Karpas-422 (cell line): ENCODE data around the gene GFPT1. TPM values are rescaled to one million over a fixed set of nuclear protein-coding genes. Genes with fewer than 3 reads are reported as not detected.

Source experiments
- DNase-seq: peaks from one replicate; pipeline ENCODE4 v3.0.0-alpha.2; 2015
- H2AFZ ChIP-seq: fragments of 200-600 bp; sonication (generic); 2 replicates; pipeline ENCODE4 v1.6.1; 2014; ENCODE audit warnings: antibody characterized with exemption, low read length, mixed read lengths
- H3K27ac ChIP-seq: fragments of 200-600 bp; sonication (generic); 2 replicates; pipeline ENCODE4 v1.5.1; 2014; ENCODE audit warnings: mild to moderate bottlenecking, low read length, moderate library complexity
- H3K27me3 ChIP-seq: fragments of 200-600 bp; sonication (generic); 2 replicates; pipeline ENCODE4 v1.6.1; 2014; ENCODE audit warnings: low read length, mixed read lengths
- H3K36me3 ChIP-seq: fragments of 200-600 bp; sonication (generic); 2 replicates; pipeline ENCODE4 v1.6.1; 2014; ENCODE audit warnings: low read length, mixed read lengths; ENCODE audit not compliant: insufficient read depth
- H3K4me1 ChIP-seq: fragments of 200-600 bp; sonication (generic); 2 replicates; pipeline ENCODE4 v1.6.1; 2014; ENCODE audit warnings: mild to moderate bottlenecking, low read length, mixed read lengths
- H3K4me2 ChIP-seq: fragments of 200-600 bp; sonication (generic); 2 replicates; pipeline ENCODE4 v1.6.1; 2014; ENCODE audit warnings: low read length, low read depth, mild to moderate bottlenecking; ENCODE audit not compliant: poor library complexity, severe bottlenecking
- H3K4me3 ChIP-seq: fragments of 200-600 bp; sonication (generic); 2 replicates; pipeline ENCODE4 v1.5.1; 2014; ENCODE audit warnings: mild to moderate bottlenecking, antibody characterized with exemption, low read length, mixed read lengths
- H3K79me2 ChIP-seq: fragments of 200-600 bp; sonication (generic); 2 replicates; pipeline ENCODE4 v1.6.1; 2014; ENCODE audit warnings: mild to moderate bottlenecking, low read length, mixed read lengths
- H3K9ac ChIP-seq: fragments of 200-600 bp; sonication (generic); 2 replicates; pipeline ENCODE4 v1.6.0; 2014; ENCODE audit warnings: low read length
- H3K9me2 ChIP-seq: fragments of 200-600 bp; sonication (generic), shearing (Covaris generic); replicated peaks from 2 replicates; pipeline ENCODE4 v1.6.0; 2014; ENCODE audit warnings: mild to moderate bottlenecking, low read length, moderate library complexity; ENCODE audit not compliant: insufficient read depth
- H3K9me3 ChIP-seq: fragments of 300-700, 200-600 bp; sonication (generic); 2 replicates; pipeline ENCODE4 v1.6.1; 2014; ENCODE audit warnings: low read length, mixed read lengths
- H4K20me1 ChIP-seq: fragments of 200-600 bp; sonication (generic); 2 replicates; pipeline ENCODE4 v1.6.1; 2014; ENCODE audit warnings: mild to moderate bottlenecking, antibody characterized with exemption, low read length, low read depth; ENCODE audit not compliant: insufficient read depth
- small RNA-seq: library from RNA; depleted of rRNA; stranded (forward); fragments of <200 nt; gene quantifications from one replicate; pipeline ENCODE3, GENCODE V24; 2014
- total RNA-seq: library from RNA; depleted of rRNA; stranded (reverse); fragments of >200 nt; shearing (Covaris generic); gene quantifications from 2 replicates; pipeline ENCODE4 v1.2.3, GENCODE V29; 2014; ENCODE audit warnings: low replicate concordance; rRNA removed

The GFPT1 gene
- total RNA-seq, 1 experiment from 2014 or later: 24.4 TPM

DNA sequence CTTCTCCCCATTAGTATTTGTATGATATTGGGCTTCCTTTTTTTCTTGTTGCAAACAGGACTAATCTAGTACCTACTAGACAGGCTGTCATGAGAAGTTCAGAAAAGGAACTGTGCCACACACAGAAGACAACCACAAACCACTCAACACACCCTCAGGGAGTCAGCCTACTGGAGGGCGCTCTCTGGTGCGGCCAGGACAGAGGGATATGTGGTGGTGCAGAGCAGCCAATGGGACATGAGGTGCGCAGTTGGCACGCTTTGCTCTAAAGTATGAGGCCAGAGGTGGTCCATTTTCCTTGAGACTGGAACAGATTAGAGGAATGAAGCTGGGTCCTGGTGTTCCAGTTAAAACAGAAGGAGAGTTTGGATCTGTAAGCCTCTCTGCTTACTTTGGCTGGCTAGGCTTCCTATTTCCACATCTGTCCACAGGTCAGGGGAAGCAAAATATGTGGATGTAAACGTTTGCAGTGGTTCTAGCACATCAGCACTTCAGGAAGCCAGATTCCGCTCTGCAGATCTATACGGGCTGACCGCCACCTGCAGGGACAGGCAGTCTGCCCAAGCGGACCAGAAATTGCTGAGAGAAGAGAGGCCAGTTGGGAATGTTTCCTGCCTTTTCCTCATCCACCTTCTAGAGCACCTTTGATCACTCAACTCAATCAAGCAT lies 114.1 kb downstream of the GFPT1 start:
- H3K79me2 ChIP-seq: no peaks in the 10 kb centered on the region
- no peaks in the 10 kb centered on the region for H3K27me3 ChIP-seq
- no peaks in the 10 kb centered on the region for H3K4me1 ChIP-seq
- no peaks in the 10 kb centered on the region for H3K36me3 ChIP-seq
- no peaks in the 10 kb centered on the region for H4K20me1 ChIP-seq
- H3K9me3 ChIP-seq: no peaks in the 10 kb centered on the region
- DNase-seq: no peak
- no peak overlapping the region for H3K4me2 ChIP-seq
- no peaks in the 10 kb centered on the region for H3K9me2 ChIP-seq
- H3K4me3 ChIP-seq: no peak overlapping the region
- no peak overlapping the region for H3K27ac ChIP-seq
- H2AFZ ChIP-seq: no peak overlapping the region
- H3K9ac ChIP-seq: no peak overlapping the region

DNA sequence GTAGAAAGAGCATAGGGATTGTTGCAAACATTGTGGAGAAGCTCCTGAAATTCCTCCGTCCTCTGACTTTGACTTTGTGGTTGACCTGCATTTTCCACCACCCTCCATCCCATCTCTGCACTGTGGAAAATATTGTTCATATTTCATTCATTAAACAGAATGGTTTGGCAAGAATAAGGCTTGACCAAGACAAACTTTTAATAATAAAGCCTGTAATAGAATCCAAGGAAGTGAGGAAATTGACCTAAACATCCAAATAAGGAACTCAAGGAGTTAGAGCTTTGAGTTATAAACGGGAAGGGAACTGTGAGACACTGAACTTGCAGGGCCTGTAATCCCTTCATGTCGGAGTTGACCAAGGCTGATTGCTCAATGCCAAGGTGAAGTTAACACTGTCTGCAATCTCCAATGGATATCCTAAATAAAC lies 115.2 kb downstream of the GFPT1 start:
- Histone ChIP-seq H4K20me1 (no peaks in the 10 kb centered on the region), H3K79me2 (no peaks in the 10 kb centered on the region), H3K4me1 (no peaks in the 10 kb centered on the region), H3K4me3 (no peak overlapping the region), H3K27ac (no peak overlapping the region), H3K9me2 (no peaks in the 10 kb centered on the region), H3K9ac (no peak overlapping the region), H3K4me2 (no peak overlapping the region), H3K36me3 (no peaks in the 10 kb centered on the region), H3K27me3 (no peaks in the 10 kb centered on the region), H3K9me3 (no peaks in the 10 kb centered on the region), H2AFZ (no peak overlapping the region)
- no peak for DNase-seq

Small RNAs within 50 kb of the gene (small RNA-seq; reads per million reads assigned to genes)
- gene RF00019: not detected

Other genes with a start within 250 kb of the GFPT1 start
- gene NFU1, start 50.2 kb upstream of the GFPT1 start, total RNA-seq: 42.8 and 51.3 TPM in 2 replicates